HEK293 (cell line): ENCODE results near the gene RGS9BP.

Source experiments
- CTCF ChIA-PET: fragments of 350-600 bp; formaldehyde crosslinking; extraction: SDS; loops from one replicate; lab custom pipeline; 2021; ENCODE audit warnings: antibody characterized with exemption; lab: Yijun Ruan, JAX
- POLR2A ChIA-PET: fragments of 300-600 bp; formaldehyde crosslinking; extraction: SDS; loops from one replicate; lab custom pipeline; 2020; ENCODE audit warnings: antibody characterized with exemption, inconsistent platforms; lab: Yijun Ruan, JAX
- H3K27ac ChIP-seq: fragments of 200-500 bp; sonication (Bioruptor generic); 2 replicates; pipeline ENCODE4 v1.5.1; 2014; ENCODE audit warnings: low read depth, low read length, control low read depth, inconsistent platforms; ENCODE audit errors: extremely low read depth
- H3K36me3 ChIP-seq, 2 experiments: fragments of 200-500 bp in 1 of 2; sonication (Bioruptor generic) in 1 of 2; 1 replicate in 1 of 2; 2 replicates in 1 of 2; pipeline ENCODE4 v1.5.1; 2014 to 2017; ENCODE audit warnings: inconsistent platforms in 2 of 2, low read length in 2 of 2; ENCODE audit not compliant: control insufficient read depth in 2 of 2, insufficient read depth in 1 of 2
- H3K4me1 ChIP-seq: fragments of 200-500 bp; sonication (Bioruptor generic); 2 replicates; pipeline ENCODE4 v1.5.1; 2014; ENCODE audit warnings: mild to moderate bottlenecking, low read length, inconsistent platforms; ENCODE audit not compliant: control insufficient read depth, insufficient read depth
- H3K4me3 ChIP-seq: 2 replicates; pipeline ENCODE4 v1.5.1; 2011; ENCODE audit warnings: low read depth, mild to moderate bottlenecking, control low read depth, low read length, moderate library complexity
- H3K9me3 ChIP-seq: fragments of 200-500 bp; sonication (Bioruptor generic); 2 replicates; pipeline ENCODE4 v1.5.1; 2014; ENCODE audit warnings: low read depth, low read length, inconsistent platforms; ENCODE audit not compliant: control insufficient read depth, insufficient read depth
- BCL11A ChIP-seq: fragments of 450-650 bp; formaldehyde crosslinking; IDR thresholded peaks from 2 replicates; pipeline ENCODE4 v1.5.1; 2016; ENCODE audit warnings: low read depth, missing biosample characterization, missing genetic modification characterization
- GLIS1 ChIP-seq: fragments of 450-650 bp; formaldehyde crosslinking; IDR thresholded peaks from 2 replicates; pipeline ENCODE4 v1.5.1; 2016; ENCODE audit warnings: missing biosample characterization, missing genetic modification characterization
- GLIS2 ChIP-seq: fragments of 450-650 bp; formaldehyde crosslinking; IDR thresholded peaks from 2 replicates; pipeline ENCODE4 v1.5.1; 2016; ENCODE audit warnings: missing biosample characterization, missing genetic modification characterization
- INSM2 ChIP-seq: fragments of 450-650 bp; formaldehyde crosslinking; IDR thresholded peaks from 2 replicates; pipeline ENCODE4 v1.5.1; 2016; ENCODE audit warnings: missing biosample characterization, missing genetic modification characterization
- MEIS1 ChIP-seq: sonication (generic); formaldehyde crosslinking; IDR thresholded peaks from 2 replicates; pipeline ENCODE4 v1.8.1; 2022; ENCODE audit warnings: missing genetic modification reagents, mild to moderate bottlenecking, borderline replicate concordance
- PRDM1 ChIP-seq: fragments of 450-650 bp; formaldehyde crosslinking; IDR thresholded peaks from 2 replicates; pipeline ENCODE4; 2016; ENCODE audit warnings: missing biosample characterization, missing genetic modification characterization
- ZBTB17 ChIP-seq: fragments of 450-650 bp; formaldehyde crosslinking; IDR thresholded peaks from 2 replicates; pipeline ENCODE4 v1.5.1; 2016; ENCODE audit warnings: missing biosample characterization, missing genetic modification characterization
- ZFP69B ChIP-seq: fragments of 450-650 bp; formaldehyde crosslinking; IDR thresholded peaks from 2 replicates; pipeline ENCODE4 v1.5.1; 2016; ENCODE audit warnings: missing biosample characterization, missing genetic modification characterization
- ZNF133 ChIP-seq: fragments of 450-650 bp; formaldehyde crosslinking; IDR thresholded peaks from 2 replicates; pipeline ENCODE4 v1.5.1; 2016; ENCODE audit warnings: missing biosample characterization, missing genetic modification characterization
- ZNF24 ChIP-seq: fragments of 450-650 bp; formaldehyde crosslinking; IDR thresholded peaks from 2 replicates; pipeline ENCODE4 v1.5.1; 2016; ENCODE audit warnings: missing biosample characterization, missing genetic modification characterization
- ZNF266 ChIP-seq: fragments of 450-650 bp; formaldehyde crosslinking; IDR thresholded peaks from 2 replicates; pipeline ENCODE4 v1.5.1; 2016; ENCODE audit warnings: missing biosample characterization, missing genetic modification characterization, low read depth
- ZNF335 ChIP-seq: fragments of 450-650 bp; formaldehyde crosslinking; conservative IDR thresholded peaks from 2 replicates; pipeline ENCODE4 v1.5.1; 2016; ENCODE audit warnings: missing biosample characterization, missing genetic modification characterization
- ZNF529 ChIP-seq: fragments of 450-650 bp; formaldehyde crosslinking; IDR thresholded peaks from 2 replicates; pipeline ENCODE4 v1.5.1; 2017; ENCODE audit warnings: missing genetic modification characterization, missing biosample characterization; ENCODE audit not compliant: insufficient replicate concordance
- ZNF600 ChIP-seq: fragments of 450-650 bp; formaldehyde crosslinking; IDR thresholded peaks from 2 replicates; pipeline ENCODE4 v1.5.1; 2016; ENCODE audit warnings: missing biosample characterization, missing genetic modification characterization
- ZNF621 ChIP-seq: fragments of 450-650 bp; formaldehyde crosslinking; IDR thresholded peaks from 2 replicates; pipeline ENCODE4 v1.5.1; 2017; ENCODE audit warnings: missing biosample characterization, missing genetic modification characterization
- ZNF626 ChIP-seq: fragments of 450-650 bp; sonication (Bioruptor Pico); formaldehyde crosslinking; IDR thresholded peaks from 2 replicates; pipeline ENCODE4 v1.5.1; 2018; ENCODE audit warnings: missing biosample characterization, missing genetic modification characterization, inconsistent platforms
- ZNF654 ChIP-seq: fragments of 450-650 bp; formaldehyde crosslinking; IDR thresholded peaks from 2 replicates; pipeline ENCODE4 v1.5.1; 2016; ENCODE audit warnings: low read depth, missing biosample characterization, missing genetic modification characterization
- ZNF677 ChIP-seq: fragments of 450-650 bp; IDR thresholded peaks from 2 replicates; pipeline ENCODE4 v1.5.0; 2018; ENCODE audit warnings: missing biosample characterization, mild to moderate bottlenecking, missing genetic modification characterization, moderate library complexity
- ZXDB ChIP-seq: fragments of 450-650 bp; formaldehyde crosslinking; IDR thresholded peaks from 2 replicates; pipeline ENCODE4 v1.5.1; 2016; ENCODE audit warnings: missing biosample characterization, missing genetic modification characterization
- TF ChIP-seq, protein P1 (sequence below): fragments of 450-650 bp; formaldehyde crosslinking; IDR thresholded peaks from 2 replicates; pipeline ENCODE4 v1.5.1; 2016; ENCODE audit warnings: missing biosample characterization, missing genetic modification characterization

Gene RGS9BP

DNA sequence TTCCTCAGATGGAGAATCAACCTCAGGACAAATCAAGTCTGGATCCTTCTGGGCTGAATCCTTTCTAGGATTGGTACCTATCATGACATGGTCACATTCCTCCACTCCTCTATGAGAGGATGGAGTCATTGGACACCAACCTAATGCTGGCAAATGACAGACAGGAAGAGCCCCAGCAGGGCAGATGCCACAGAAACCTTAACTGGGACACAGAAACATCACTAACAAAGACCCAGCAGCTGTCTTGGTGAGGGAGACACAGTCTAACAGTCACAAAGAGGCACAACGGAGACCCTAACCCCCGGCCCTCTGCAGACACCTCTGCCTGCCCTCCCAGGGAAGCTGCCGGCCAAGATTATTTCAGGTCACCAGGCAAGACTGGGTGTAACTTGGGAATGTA lies 2.8 kb upstream of the RGS9BP start:
- H3K27ac ChIP-seq: no peak overlapping the region
- H3K9me3 ChIP-seq: no peaks in the 10 kb centered on the region
- peaks cover 0 to 19% of the 10 kb centered on the region in 2 experiments; a peak in 1 of 3 replicates for H3K36me3 ChIP-seq
- no peak overlapping the region for H3K4me3 ChIP-seq
- TF ChIP-seq ZNF600 (tag by site-specific recombination) (0 out of 2 replicates have a peak, but pooled peaks have one; percentile 3), BCL11A (no peak)
- TF ChIP-seq, all 188 proteins: peak for 1
- POLR2A ChIA-PET: interaction anchor here (0.6 kb wide), 1 partner anchor 75 kb away, joined by 3 read pairs; no protein-coding TSS in a partner anchor
- peaks cover 36% of the 10 kb centered on the region for H3K4me1 ChIP-seq
- CTCF ChIA-PET: no interaction called here

GRCh38 chr19:32673573-32673972 lies 2.1 kb upstream of the RGS9BP start:
- no peak overlapping the region for H3K4me3 ChIP-seq
- CTCF ChIA-PET: interaction anchor here (0.7 to 1.0 kb wide), 2 partner anchors 302 to 471 kb away, joined by 4 read pairs; no protein-coding TSS in a partner anchor
- no peaks in the 10 kb centered on the region for H3K9me3 ChIP-seq
- H3K27ac ChIP-seq: no peak overlapping the region
- POLR2A ChIA-PET: interaction anchor here (0.5 to 4.0 kb wide), 3 partner anchors 9 to 130 kb away, joined by 3 to 44 read pairs (median 6); partner anchors contain the start of gene NUDT19
- H3K36me3 ChIP-seq: peaks cover 0 to 13% of the 10 kb centered on the region in 2 experiments; a peak in 1 of 3 replicates
- peaks cover 36% of the 10 kb centered on the region for H3K4me1 ChIP-seq
- TF ChIP-seq ZNF335 (no peak), ZNF266 (tag by site-specific recombination) (0 out of 2 replicates have a peak, but pooled peaks have one; percentile 1)
- TF ChIP-seq, protein P1, sequence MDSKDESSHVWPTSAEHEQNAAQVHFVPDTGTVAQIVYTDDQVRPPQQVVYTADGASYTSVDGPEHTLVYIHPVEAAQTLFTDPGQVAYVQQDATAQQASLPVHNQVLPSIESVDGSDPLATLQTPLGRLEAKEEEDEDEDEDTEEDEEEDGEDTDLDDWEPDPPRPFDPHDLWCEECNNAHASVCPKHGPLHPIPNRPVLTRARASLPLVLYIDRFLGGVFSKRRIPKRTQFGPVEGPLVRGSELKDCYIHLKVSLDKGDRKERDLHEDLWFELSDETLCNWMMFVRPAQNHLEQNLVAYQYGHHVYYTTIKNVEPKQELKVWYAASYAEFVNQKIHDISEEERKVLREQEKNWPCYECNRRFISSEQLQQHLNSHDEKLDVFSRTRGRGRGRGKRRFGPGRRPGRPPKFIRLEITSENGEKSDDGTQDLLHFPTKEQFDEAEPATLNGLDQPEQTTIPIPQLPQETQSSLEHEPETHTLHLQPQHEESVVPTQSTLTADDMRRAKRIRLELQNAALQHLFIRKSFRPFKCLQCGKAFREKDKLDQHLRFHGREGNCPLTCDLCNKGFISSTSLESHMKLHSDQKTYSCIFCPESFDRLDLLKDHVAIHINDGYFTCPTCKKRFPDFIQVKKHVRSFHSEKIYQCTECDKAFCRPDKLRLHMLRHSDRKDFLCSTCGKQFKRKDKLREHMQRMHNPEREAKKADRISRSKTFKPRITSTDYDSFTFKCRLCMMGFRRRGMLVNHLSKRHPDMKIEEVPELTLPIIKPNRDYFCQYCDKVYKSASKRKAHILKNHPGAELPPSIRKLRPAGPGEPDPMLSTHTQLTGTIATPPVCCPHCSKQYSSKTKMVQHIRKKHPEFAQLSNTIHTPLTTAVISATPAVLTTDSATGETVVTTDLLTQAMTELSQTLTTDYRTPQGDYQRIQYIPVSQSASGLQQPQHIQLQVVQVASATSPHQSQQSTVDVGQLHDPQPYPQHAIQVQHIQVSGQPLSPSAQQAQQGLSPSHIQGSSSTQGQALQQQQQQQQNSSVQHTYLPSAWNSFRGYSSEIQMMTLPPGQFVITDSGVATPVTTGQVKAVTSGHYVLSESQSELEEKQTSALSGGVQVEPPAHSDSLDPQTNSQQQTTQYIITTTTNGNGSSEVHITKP (tag by site-specific recombination): peak; percentile 81
- TF ChIP-seq, all 188 proteins: peak for 2

- POLR2A ChIA-PET: interaction anchor here (0.5 to 4.0 kb wide), 14 partner anchors 10 to 1688 kb away, joined by 3 to 44 read pairs (median 6); partner anchors contain the start of genes CEP89, DPY19L3, FAAP24 and NUDT19
- CTCF ChIA-PET: interaction anchor here (0.7 to 1.0 kb wide), 2 partner anchors 301 to 470 kb away, joined by 4 read pairs; no protein-coding TSS in a partner anchor
- Histone ChIP-seq H3K4me3 (peak overlapping the region; percentile 75), H3K4me1 (peaks cover 33% of the 10 kb centered on the region), H3K27ac (peak overlapping the region; percentile 82; the same call in 1 of the 2 replicates), H3K9me3 (no peaks in the 10 kb centered on the region), H3K36me3 (peaks cover 0 to 13% of the 10 kb centered on the region in 2 experiments; a peak in 1 of 3 replicates)
- TF ChIP-seq ZNF654: no peak
- no peak for TF ChIP-seq ZNF621 (tag by site-specific recombination)
- TF ChIP-seq ZNF529 (tag by site-specific recombination): no peak
- no peak for TF ChIP-seq ZNF626 (tag by site-specific recombination)
- TF ChIP-seq ZNF24 (tag by site-specific recombination): no peak
- TF ChIP-seq ZNF677 (tag by site-specific recombination): peak; percentile 58; the same call in 1 of the 2 replicates
- 0 out of 2 replicates have a peak, but pooled peaks have one; percentile 26 for TF ChIP-seq INSM2
- peak; percentile 90 for TF ChIP-seq GLIS1 (tag by site-specific recombination)
- peak; percentile 36; the same call in 1 of the 2 replicates for TF ChIP-seq ZXDB (tag by site-specific recombination)
- TF ChIP-seq ZBTB17: peak; percentile 88
- no peak for TF ChIP-seq ZFP69B (tag by site-specific recombination)
- TF ChIP-seq, protein P1 (tag by site-specific recombination): peak; percentile 94
- TF ChIP-seq GLIS2 (tag by site-specific recombination): peak; percentile 99
- peak; percentile 9; the same call in 1 of the 2 replicates for TF ChIP-seq ZNF133 (tag by site-specific recombination)
- TF ChIP-seq PRDM1 (tag by site-specific recombination): no peak
- TF ChIP-seq MEIS1 (CRISPR knock-in tag): no peak
Observed at GRCh38 chr19:32674153-32674930, 1.3 kb upstream of the RGS9BP start.
